Left cardiac atrium (tissue), 4 donors: ENCODE measurements around the gene WEE1. TPM values are rescaled to one million over a fixed set of nuclear protein-coding genes. Genes with fewer than 3 reads are reported as not detected.

Experiments used
- ATAC-seq, 2 donors: fragments of 200-7000 bp; cut with Tn5 transposase; one replicate each; pipeline ENCODE4 v1.9.1; 2020; ENCODE audit warnings: mild to moderate bottlenecking in 2 of 2, moderate library complexity in 2 of 2
- DNase-seq: peaks from one replicate; pipeline ENCODE4 v3.0.0-alpha.2; 2020
- intact Hi-C, 2 donors: fragments of 100-400 bp; cut with DNase I; formaldehyde crosslinking; loops; one replicate each; pipeline versions ENCODE4 v1.14.1 to v1.15.1; 2022 to 2023
- total RNA-seq, 2 donors: library from RNA; stranded (reverse); fragmentation: NEBNext Ultra II Directional; extraction: Animal tissue kit (Norgen Biotek cat#: 25700); gene quantifications; one replicate each; pipeline ENCODE4 v1.2.1, GENCODE V29; 2021
- donor health status: DM: no; HTN: yes; CAD: no.
- donor health status: DM: no; HTN: yes; CAD: no; lungs with severe emphysema.
- donor health status: DM: yes; HTN: yes; CAD: no.
- donor health status: Dilated cardiomyopathy.

The WEE1 gene
- total RNA-seq, 2 donors from 2014 or later = 25.3 to 53.7 TPM

GRCh38 chr11:9563196-9563730, 10.2 kb upstream of the WEE1 start:
- no peak for DNase-seq
- ATAC-seq = no peak
- intact Hi-C loops = no loop called here

- intact Hi-C loops = no loop called here
- DNase-seq = peak; percentile 48
- peak; percentile 60 to 95 for ATAC-seq
These were observed 7.5 kb upstream of the WEE1 start for GRCh38 chr11:9565822-9566560.

GRCh38 chr11:9566561-9567063, 6.9 kb upstream of the WEE1 start:
- intact Hi-C loops = no loop called here
- ATAC-seq (peak; percentile 72 to 81), DNase-seq (no peak)

GRCh38 chr11:9567401-9567800, 6.1 kb upstream of the WEE1 start:
- intact Hi-C loops = no loop called here
- DNase-seq (no peak), ATAC-seq (no peak)

GRCh38 chr11:9568161-9568853, 5.2 kb upstream of the WEE1 start:
- DNase-seq (no peak), ATAC-seq (no peak)
- intact Hi-C loops = no loop called here

- DNase-seq = peak; percentile 53
- intact Hi-C loops = no loop called here
- peak; percentile 14 to 32 for ATAC-seq
These were observed 4.4 kb upstream of the WEE1 start for GRCh38 chr11:9568854-9569587.

- DNase-seq (no peak), ATAC-seq (no peak)
These were observed 3.8 kb upstream of the WEE1 start for GRCh38 chr11:9569588-9570164.

GRCh38 chr11:9570313-9571025, 3.0 kb upstream of the WEE1 start:
- DNase-seq (no peak), ATAC-seq (no peak)
- intact Hi-C loops = no loop called here

More at GRCh38 chr11:9569588-9570164, 3.8 kb upstream of the WEE1 start:
- intact Hi-C loops = no loop called here

GRCh38 chr11:9571071-9571762, 2.3 kb upstream of the WEE1 start:
- no peak for ATAC-seq
- DNase-seq = no peak
- intact Hi-C loops = no loop called here

GRCh38 chr11:9571763-9572115, 1.7 kb upstream of the WEE1 start:
- DNase-seq = no peak
- ATAC-seq = no peak
- intact Hi-C loops = no loop called here

- ATAC-seq (peak in 1 of 2 donors; percentile 12), DNase-seq (peak; percentile 40)
- intact Hi-C loops = no loop called here
These were observed 528 bp downstream of the WEE1 start for GRCh38 chr11:9573775-9574621.

- no peak for ATAC-seq
- DNase-seq = peak; percentile 60
- intact Hi-C loops = no loop called here
These were observed 1.3 kb downstream of the WEE1 start for GRCh38 chr11:9574622-9575259.

GRCh38 chr11:9575260-9576240, 2.1 kb downstream of the WEE1 start:
- peak; percentile 38 to 45 for ATAC-seq
- peak; percentile 59 for DNase-seq
- intact Hi-C loops = no loop called here

GRCh38 chr11:9576701-9577381, 3.4 kb downstream of the WEE1 start:
- ATAC-seq (no peak), DNase-seq (no peak)
- intact Hi-C loops = no loop called here

- intact Hi-C loops = no loop called here
- ATAC-seq (no peak), DNase-seq (no peak)
These were observed 4.1 kb downstream of the WEE1 start for GRCh38 chr11:9577556-9577955.
